GM21737 (cell line): Measurements from ENCODE around the gene NECTIN4.
A peak's percentile ranks its signal among the peaks of the same experiment; 100 is the strongest.

Experiments
- ATAC-seq: cut with Tn5 transposase; IDR thresholded peaks from one replicate; pipeline ENCODE4 v1.9.1; 2021; ENCODE audit warnings: mild to moderate bottlenecking, moderate library complexity; ENCODE audit not compliant: unreplicated experiment

Gene NECTIN4

DNA sequence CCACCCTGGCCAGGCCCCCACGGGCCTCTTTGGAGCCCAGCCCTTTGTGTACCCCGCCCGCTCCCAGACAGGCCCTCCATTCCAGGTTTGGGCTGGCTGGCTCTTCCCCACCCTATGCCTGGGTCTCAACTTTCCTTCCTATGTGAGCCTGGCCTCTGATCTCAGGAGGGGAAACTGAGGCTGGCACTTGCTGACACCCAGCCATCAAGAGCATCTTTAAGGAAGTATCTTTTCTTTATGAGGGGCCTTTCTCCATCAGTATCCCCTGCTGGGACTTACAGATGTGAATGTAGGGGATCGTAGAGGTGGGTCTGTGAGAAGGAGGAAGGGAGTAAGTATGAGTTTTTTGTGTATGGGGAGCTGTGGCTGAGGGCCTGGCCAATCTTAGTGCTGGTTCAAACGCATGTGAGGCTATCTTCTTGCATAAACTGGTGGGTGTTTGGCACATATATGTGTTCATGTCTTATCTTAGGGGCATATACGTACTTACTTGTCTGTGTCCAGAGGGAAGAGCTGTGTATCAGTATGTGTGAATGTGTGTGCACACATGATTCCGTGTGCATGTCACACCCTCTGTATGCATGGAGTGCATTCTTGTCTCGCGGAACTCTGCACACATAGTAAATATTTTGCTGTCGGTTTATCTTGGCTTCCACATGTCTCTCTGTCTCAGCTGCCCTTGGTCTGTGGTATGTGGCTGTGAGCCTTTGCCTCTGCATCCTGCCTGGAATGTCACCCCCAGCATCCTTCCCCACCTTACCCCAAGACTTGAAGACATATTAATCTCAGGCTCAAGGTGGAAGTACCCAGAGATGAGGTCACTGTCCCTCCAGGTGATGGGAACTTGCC is 5.4 kb downstream of the NECTIN4 start:
- ATAC-seq: no peak

- no peak for ATAC-seq
Observed at GRCh38 chr1:161082996-161083747, 6.2 kb downstream of the NECTIN4 start.

DNA sequence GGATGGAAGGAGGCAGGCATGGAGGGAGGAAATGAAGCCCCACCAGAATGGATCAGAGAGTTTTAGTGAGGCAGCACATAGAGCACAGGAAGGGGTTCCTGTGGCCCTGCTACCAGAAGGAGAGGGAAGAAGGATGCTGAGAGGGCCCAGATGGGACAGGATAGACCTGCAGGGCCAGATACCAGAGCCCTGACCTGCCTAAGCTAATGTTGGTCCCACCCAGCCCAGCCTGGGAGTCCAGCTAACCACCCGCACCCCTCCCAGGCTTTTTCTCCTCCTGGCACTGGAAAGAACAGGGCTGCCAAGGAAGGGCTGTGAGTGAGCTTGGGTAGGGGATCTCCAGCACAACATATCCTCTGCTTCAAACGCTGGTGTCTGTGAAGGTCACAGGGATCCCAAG is 6.9 kb downstream of the NECTIN4 start:
- ATAC-seq: no peak

- no peak for ATAC-seq
Observed at GRCh38 chr1:161081519-161081918, 7.8 kb downstream of the NECTIN4 start.

DNA sequence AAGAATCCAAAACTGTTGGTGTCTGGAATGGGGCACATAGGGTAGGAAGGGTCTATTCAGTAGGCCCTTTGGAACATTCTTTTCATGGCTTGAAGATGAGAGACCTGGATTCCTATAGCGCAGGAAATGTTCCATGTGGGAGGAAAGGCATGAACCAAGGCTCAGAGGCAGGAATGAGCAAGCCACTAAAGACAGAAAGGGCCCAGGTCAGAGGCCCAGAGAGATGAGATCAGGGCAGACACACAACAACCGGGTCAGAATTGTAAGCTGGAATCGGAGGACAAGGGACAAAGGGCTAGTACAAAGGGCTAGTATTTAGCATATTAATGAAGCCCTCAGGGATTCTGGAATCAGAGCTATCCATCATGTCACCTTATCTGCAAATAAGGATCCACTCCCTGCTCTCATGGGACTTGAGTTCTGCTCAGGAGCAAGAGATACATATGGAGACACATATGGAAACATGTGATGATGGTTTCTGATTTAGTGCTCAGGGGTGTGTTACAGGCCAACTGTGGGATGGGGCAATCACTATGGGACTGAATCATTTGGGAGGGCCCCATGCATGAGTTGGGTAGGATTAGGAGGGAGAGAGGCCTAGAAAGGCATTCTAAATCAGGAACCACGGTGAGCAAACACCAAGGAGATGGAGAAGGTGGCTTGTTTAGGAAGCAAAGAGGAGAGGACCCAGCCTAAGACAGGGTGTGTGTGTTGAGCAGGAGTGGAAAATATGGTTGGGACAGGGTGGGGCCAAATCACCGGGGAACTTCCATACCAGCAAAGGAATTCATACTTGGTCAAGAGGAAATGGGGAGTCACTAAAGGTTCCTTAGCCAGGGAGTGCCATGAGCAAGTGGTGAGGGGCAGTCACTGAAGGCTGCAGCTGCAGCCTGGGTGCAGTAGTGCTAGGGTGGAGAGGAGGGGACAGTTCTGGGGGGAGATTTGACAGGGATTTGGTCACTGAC is 8.6 kb downstream of the NECTIN4 start:
- ATAC-seq: no peak

- no peak for ATAC-seq
Observed at GRCh38 chr1:161079436-161080110, 9.8 kb downstream of the NECTIN4 start.

DNA sequence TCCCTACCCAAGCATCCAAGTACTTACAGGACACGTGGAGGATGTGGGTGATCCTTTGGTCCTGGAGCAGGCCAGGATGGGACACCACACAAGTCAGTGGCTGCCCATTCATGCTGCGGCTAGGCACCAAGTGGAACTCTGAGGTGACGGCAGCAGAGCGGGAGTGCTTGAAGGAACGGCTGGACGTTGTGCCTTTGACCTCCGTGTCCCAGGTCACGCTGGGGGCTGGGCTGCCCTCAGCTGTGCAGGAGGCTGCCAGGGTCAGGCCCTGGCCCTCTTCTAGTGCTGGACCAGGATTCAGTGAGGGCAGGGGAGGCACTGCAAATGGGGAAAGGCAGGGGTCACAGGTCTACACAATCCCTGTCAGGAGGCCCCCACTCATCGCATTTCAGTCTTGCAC is 11.9 kb downstream of the NECTIN4 start:
- ATAC-seq: no peak

GRCh38 chr1:161076410-161076809 is 12.9 kb downstream of the NECTIN4 start:
- ATAC-seq: no peak

DNA sequence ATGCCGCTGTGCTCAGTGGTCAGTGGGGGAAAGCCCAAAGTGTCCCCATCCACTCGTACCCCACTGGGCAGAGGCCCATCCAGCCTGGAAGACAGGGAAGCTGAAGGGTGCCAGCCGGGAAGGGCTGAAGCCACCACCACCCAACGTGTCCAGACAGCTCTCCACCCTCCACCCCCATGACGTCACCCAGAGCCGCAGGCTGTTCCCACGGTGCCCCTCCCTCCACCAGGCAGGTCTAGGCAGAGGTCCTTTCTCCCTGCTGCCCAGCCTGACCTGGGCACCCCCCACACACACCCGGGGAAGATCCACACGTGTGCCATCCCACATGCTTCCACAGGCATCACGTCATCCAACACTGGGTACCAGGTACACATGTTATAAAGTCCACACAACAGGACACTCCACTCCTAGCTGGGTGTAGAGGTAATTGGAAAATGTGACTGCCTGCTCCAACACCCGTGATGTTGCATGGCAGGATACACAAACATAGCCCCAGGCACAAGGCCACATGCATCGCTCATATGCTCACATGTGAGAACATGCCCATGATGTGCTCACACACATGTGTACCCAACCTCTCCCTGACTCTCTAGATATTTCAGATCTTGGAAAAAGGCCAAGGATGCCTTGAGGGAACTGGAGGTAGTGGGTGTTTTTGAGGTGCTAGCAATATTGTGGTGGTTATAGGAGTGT is 14.5 kb downstream of the NECTIN4 start:
- ATAC-seq: no peak

DNA sequence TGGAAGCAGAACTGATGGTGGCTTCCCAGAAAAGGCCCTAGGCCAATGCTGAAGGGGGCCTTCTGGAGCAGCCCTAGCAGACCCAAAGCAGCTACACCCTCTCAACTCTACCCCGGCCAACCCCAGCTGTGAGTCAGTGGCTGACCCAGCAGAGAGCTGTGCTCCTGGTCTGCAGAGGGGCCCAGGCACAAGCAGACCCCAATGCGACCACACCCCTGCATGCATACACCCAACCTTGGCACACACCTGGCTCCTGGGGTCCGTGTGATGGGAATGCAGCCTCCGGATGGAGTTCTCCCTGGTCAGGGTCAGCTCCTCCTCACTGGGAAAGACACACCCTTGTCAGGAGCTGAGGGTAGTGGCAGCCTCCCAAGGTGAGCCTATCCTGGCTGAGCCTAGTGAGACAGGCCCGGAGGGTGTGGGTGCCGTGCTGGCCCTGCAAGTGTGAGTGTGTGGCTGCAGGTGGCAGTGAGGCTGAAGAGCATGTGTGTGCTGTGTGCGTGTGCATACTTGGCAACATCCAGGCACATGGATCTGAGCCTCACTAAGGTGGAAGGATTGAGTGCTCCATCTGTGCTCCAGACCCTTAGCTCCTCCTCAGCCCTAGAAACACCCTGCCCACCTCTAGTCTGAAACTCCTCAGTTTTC is 15.8 kb downstream of the NECTIN4 start:
- ATAC-seq: no peak

DNA sequence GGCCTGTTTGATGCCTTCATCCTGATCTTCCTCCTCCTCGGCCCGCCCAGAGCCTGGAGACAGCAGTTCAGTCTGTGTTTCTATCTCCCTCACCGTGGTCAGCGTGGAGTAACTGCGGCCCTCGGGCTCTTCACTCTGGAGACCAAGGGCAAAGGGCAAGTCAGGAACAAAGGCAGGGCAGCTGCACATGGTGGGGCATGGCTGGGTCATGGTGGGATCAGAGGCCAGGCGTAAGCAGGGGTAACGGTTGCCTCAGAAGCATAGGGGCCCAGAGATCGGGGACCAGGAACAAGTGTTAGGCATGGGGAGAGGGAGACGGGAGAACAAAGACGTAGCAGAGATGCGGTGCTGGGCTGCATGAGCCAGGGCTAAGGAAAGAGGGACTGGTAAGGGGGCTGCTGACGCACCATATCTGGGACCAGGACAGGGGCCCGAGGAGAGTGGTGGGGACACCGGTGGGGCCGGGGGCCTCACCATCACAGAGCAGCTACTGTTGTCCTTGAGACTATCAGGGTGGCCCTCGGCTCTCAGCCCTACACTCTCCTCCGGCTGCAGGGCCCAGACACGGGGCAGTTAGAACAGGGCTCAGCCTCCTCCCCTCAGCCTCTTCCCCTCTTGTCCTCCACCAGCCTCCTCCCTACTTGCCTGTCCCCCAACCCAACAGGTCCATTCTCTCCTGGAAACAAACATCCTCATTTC is 16.5 kb downstream of the NECTIN4 start:
- no peak for ATAC-seq

GRCh38 chr1:161071886-161072371 is 17.4 kb downstream of the NECTIN4 start:
- no peak for ATAC-seq

DNA sequence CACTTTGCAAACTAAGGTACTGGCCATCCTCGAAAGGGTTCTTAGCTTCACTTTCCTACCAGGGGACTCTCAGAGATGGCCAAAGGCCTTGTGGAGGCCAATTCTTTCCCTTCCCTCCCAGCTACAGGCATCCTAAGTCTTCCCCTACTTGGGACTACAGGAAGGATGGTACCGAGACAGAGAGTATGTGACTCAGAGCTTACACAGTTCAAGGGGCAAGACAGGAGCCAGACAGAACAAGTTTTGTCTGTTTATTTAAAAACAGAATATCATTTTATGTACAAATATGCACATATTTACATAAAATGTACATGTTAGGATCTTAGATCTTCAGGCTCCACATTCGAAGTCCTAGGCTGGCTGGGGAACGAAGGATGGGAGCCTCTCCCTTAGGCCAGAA is 18.6 kb downstream of the NECTIN4 start:
- no peak for ATAC-seq

DNA sequence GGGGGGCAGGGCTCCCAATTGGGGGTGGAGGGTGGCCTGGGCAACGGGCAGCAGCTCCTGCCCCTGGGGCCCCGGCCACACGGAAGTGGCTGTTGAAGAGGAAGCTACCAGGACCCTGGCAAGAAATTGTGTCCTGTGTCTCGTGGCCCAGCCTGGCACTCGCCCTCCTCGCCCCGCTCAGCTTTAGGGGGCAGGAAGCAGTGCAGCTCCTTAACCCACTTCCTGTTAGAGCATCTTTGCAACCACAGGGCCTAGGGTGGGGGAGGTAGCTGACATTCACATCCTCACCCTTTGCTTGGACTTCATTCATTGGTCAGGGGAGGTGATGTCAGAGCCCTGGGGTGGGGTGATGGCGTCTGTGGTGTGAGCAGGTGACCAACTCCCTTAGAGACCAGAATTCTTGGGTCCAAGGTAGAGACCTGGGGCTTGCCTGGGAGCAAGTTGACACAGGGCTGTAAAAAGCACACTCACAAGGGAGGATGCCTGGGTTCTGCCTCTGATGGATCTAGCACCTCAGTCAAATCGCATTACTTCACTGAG is 19.6 kb downstream of the NECTIN4 start, which contains the start of gene ARHGAP30:
ARHGAP30 (minus strand) TSS at position 161 of the 540 bp plus-strand sequence. CDS start 267 bp downstream, outside the sequence.
- peak; percentile 81 for ATAC-seq

- peak; percentile 3 for ATAC-seq
Observed at GRCh38 chr1:161069241-161069640, 20.1 kb downstream of the NECTIN4 start.

- ATAC-seq: peak; percentile 51
Observed at GRCh38 chr1:161068306-161069234, 20.8 kb downstream of the NECTIN4 start.

GRCh38 chr1:161066694-161067093 is 22.7 kb downstream of the NECTIN4 start:
- no peak for ATAC-seq
